Skeletal muscle tissue (tissue), 4 donors: Measurements from ENCODE around the gene RTBDN. TPM values are rescaled to one million over a fixed set of nuclear protein-coding genes. Genes with fewer than 3 reads are reported as not detected.
A peak's percentile ranks its signal among the peaks of the same experiment; 100 is the strongest.

Experiments used
- H3K27ac ChIP-seq: one replicate; pipeline ENCODE4 v1.7.0; 2013; ENCODE audit warnings: mild to moderate bottlenecking, low read depth, low read length, inconsistent platforms
- H3K27me3 ChIP-seq, 3 donors: one replicate each; pipeline ENCODE4 v1.7.0; 2013; ENCODE audit warnings: low read length in 3 of 3; ENCODE audit not compliant: control insufficient read depth in 3 of 3, insufficient read depth in 3 of 3
- H3K36me3 ChIP-seq, 3 donors: one replicate each; pipeline ENCODE4 v1.7.0; 2013; ENCODE audit warnings: low read length in 3 of 3; ENCODE audit not compliant: control insufficient read depth in 3 of 3, insufficient read depth in 3 of 3
- H3K4me1 ChIP-seq, 3 donors: one replicate each; pipeline ENCODE4 v1.7.0; 2013; ENCODE audit warnings: low read length in 3 of 3, mild to moderate bottlenecking in 3 of 3; ENCODE audit not compliant: control insufficient read depth in 3 of 3, insufficient read depth in 3 of 3
- H3K4me3 ChIP-seq, 3 donors: one replicate each; pipeline ENCODE4 v1.7.0; 2013; ENCODE audit warnings: low read length in 3 of 3
- H3K9ac ChIP-seq, 3 donors: one replicate each; pipeline ENCODE4 v1.7.0; 2013; ENCODE audit warnings: low read length in 3 of 3, mild to moderate bottlenecking in 3 of 3, moderate library complexity in 2 of 3, low read depth in 1 of 3
- H3K9me3 ChIP-seq, 3 donors: one replicate each; pipeline ENCODE4 v1.7.0; 2013; ENCODE audit warnings: low read length in 3 of 3; ENCODE audit not compliant: control insufficient read depth in 3 of 3
- total RNA-seq: library from RNA; depleted of rRNA; stranded (reverse); fragments of >200 nt; gene quantifications from one replicate; pipeline ENCODE4 v1.2.3, GENCODE V29; 2014
- donor health status: Osteomylitis.

RTBDN gene
- total RNA-seq, 1 donor from 2014 or later, result not detected

GRCh38 chr19:12783849-12784393 is 50.5 kb downstream of the RTBDN start:
- Histone ChIP-seq H3K9me3 (no peaks in the 10 kb centered on the region), H3K27ac (peak overlapping the region; percentile 99), H3K4me1 (peaks cover 55 to 68% (median 64%) of the 10 kb centered on the region in 3 donors), H3K27me3 (no peaks in the 10 kb centered on the region), H3K36me3 (no peaks in the 10 kb centered on the region), H3K9ac (peak overlapping the region in 2 of 3 donors; percentile 3 to 66), H3K4me3 (no peak overlapping the region)

GRCh38 chr19:12783291-12783848 is 51.0 kb downstream of the RTBDN start:
- no peaks in the 10 kb centered on the region for H3K27me3 ChIP-seq
- no peaks in the 10 kb centered on the region for H3K36me3 ChIP-seq
- H3K4me3 ChIP-seq, result peak overlapping the region in 1 of 3 donors; percentile 79
- peak overlapping the region in 2 of 3 donors; percentile 3 to 87 for H3K9ac ChIP-seq
- H3K27ac ChIP-seq, result peak overlapping the region; percentile 99
- H3K4me1 ChIP-seq, result peaks cover 55 to 68% (median 64%) of the 10 kb centered on the region in 3 donors
- H3K9me3 ChIP-seq, result no peaks in the 10 kb centered on the region

GRCh38 chr19:12782424-12783290 is 51.7 kb downstream of the RTBDN start:
- H3K27ac ChIP-seq, result peak overlapping the region; percentile 99
- H3K36me3 ChIP-seq, result no peaks in the 10 kb centered on the region
- H3K27me3 ChIP-seq, result no peaks in the 10 kb centered on the region
- H3K9ac ChIP-seq, result peak overlapping the region; percentile 62 to 87 (median 81)
- peaks cover 52 to 64% (median 64%) of the 10 kb centered on the region in 3 donors for H3K4me1 ChIP-seq
- no peaks in the 10 kb centered on the region for H3K9me3 ChIP-seq
- H3K4me3 ChIP-seq, result peak overlapping the region; percentile 69 to 82 (median 79)

GRCh38 chr19:12782174-12782423 is 52.3 kb downstream of the RTBDN start:
- Histone ChIP-seq H3K27me3 (no peaks in the 10 kb centered on the region), H3K4me3 (peak overlapping the region; percentile 69 to 82 (median 79)), H3K9ac (peak overlapping the region; percentile 62 to 87 (median 81)), H3K27ac (peak overlapping the region; percentile 99), H3K36me3 (no peaks in the 10 kb centered on the region), H3K4me1 (peaks cover 54 to 68% (median 68%) of the 10 kb centered on the region in 3 donors), H3K9me3 (no peaks in the 10 kb centered on the region)

- Histone ChIP-seq H3K36me3 (peaks cover 0 to 3% (median 0%) of the 10 kb centered on the region in 3 donors), H3K27ac (peak overlapping the region; percentile 81), H3K9ac (peak overlapping the region; percentile 30 to 89 (median 88)), H3K4me1 (peaks cover 41 to 54% (median 52%) of the 10 kb centered on the region in 3 donors), H3K9me3 (no peaks in the 10 kb centered on the region), H3K4me3 (peak overlapping the region in 1 of 3 donors; percentile 87), H3K27me3 (no peaks in the 10 kb centered on the region)
These were observed 55.0 kb downstream of the RTBDN start for GRCh38 chr19:12779162-12779993.

GRCh38 chr19:12778905-12779161 is 55.5 kb downstream of the RTBDN start:
- Histone ChIP-seq H3K36me3 (peaks cover 0 to 4% (median 0%) of the 10 kb centered on the region in 3 donors), H3K4me3 (peak overlapping the region in 2 of 3 donors; percentile 87 to 91), H3K4me1 (peaks cover 45 to 55% (median 52%) of the 10 kb centered on the region in 3 donors), H3K9me3 (no peaks in the 10 kb centered on the region), H3K27ac (peak overlapping the region; percentile 81), H3K9ac (peak overlapping the region; percentile 88 to 91 (median 89)), H3K27me3 (no peaks in the 10 kb centered on the region)

- Histone ChIP-seq H3K27me3 (no peaks in the 10 kb centered on the region), H3K4me1 (peaks cover 46 to 56% (median 53%) of the 10 kb centered on the region in 3 donors), H3K36me3 (peaks cover 0 to 4% (median 0%) of the 10 kb centered on the region in 3 donors), H3K27ac (peak overlapping the region; percentile 81), H3K9ac (peak overlapping the region; percentile 88 to 91 (median 89)), H3K4me3 (peak overlapping the region; percentile 79 to 91 (median 87)), H3K9me3 (no peaks in the 10 kb centered on the region)
These were observed 56.1 kb downstream of the RTBDN start for GRCh38 chr19:12778017-12778904.

GRCh38 chr19:12777217-12778016 is 57.0 kb downstream of the RTBDN start:
- H3K9me3 ChIP-seq, result no peaks in the 10 kb centered on the region
- peaks cover 0 to 4% (median 0%) of the 10 kb centered on the region in 3 donors for H3K36me3 ChIP-seq
- peaks cover 49 to 58% (median 56%) of the 10 kb centered on the region in 3 donors for H3K4me1 ChIP-seq
- H3K4me3 ChIP-seq, result peak overlapping the region; percentile 79 to 91 (median 87)
- H3K27me3 ChIP-seq, result no peaks in the 10 kb centered on the region
- H3K9ac ChIP-seq, result peak overlapping the region; percentile 88 to 91 (median 89)
- peak overlapping the region; percentile 81 for H3K27ac ChIP-seq
